ENCODE measurements around the gene STRN.

Gene STRN

DNA sequence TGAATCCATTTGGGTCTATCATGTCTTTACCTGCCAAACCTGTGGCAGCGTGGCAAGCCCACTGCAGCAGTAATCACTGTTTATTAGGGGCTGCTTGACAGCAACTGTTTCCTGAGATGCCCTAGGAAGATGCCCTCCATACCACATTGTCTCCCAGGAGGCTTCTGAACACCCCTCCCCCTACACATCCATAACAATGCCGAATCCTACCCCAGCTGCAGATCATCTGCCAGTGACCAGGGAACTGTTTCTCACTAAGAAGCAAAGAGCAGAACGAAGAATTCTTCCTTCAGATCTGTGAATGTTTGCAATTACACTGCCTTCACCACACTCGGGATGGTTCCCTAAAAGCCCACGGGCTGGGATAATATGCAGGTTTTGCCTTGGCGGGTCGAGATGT is 142.1 kb downstream of the STRN start:
- TF ChIP-seq, protein P1, sequence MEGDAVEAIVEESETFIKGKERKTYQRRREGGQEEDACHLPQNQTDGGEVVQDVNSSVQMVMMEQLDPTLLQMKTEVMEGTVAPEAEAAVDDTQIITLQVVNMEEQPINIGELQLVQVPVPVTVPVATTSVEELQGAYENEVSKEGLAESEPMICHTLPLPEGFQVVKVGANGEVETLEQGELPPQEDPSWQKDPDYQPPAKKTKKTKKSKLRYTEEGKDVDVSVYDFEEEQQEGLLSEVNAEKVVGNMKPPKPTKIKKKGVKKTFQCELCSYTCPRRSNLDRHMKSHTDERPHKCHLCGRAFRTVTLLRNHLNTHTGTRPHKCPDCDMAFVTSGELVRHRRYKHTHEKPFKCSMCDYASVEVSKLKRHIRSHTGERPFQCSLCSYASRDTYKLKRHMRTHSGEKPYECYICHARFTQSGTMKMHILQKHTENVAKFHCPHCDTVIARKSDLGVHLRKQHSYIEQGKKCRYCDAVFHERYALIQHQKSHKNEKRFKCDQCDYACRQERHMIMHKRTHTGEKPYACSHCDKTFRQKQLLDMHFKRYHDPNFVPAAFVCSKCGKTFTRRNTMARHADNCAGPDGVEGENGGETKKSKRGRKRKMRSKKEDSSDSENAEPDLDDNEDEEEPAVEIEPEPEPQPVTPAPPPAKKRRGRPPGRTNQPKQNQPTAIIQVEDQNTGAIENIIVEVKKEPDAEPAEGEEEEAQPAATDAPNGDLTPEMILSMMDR (IDR thresholded peaks at IDR 0.05) = no peak

DNA sequence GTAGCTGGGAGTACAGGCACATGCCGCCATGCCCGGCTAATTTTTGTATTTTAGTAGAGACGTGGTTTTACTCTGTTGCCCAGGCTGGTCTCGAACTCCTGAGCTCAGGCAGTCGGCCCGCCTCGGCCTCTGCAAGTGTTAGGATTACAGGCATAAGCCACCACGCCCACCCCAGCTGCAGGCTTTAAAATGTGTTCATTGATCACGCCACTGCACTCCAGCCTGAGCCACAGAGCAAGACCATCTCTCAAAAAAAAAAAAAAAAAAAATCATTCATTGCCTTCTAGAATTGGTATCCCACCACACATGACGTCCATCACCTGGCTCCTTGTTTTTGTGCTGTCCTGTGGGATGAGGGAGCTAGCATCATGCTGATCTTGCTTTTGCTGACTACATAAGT is 142.5 kb downstream of the STRN start:
- TF ChIP-seq, protein P1 (IDR thresholded peaks at IDR 0.05) = no peak

DNA sequence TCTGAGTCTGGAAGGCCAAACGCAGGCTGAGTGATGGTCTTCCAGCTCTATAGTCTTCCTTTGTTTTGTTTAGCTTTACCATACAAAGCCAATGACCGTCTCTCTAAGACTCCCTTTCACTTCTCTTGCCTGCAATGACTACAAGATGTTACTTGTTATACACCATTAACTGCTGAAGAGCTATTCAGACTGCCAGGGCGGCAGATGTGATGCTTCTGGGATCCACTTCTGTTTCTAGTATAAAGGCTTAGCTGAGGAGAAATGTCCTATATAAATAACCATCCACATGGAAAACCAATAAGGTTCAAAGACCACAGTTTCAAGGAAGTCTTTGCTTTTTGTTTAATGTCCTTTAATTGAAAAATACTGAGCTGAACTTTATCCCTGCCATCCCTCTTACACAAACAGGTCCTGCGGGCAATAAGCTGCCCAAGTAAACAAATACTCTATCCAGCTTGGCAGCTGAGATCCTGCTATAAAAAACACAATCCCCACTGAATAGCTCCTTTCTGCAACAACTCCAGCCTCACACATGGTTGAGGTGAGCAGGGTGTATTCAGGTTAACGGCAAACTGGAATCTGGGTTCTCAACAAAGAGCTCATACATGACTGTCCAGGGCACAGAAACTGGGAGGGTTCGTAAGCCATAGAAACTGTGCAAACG is 145.3 kb downstream of the STRN start:
- TF ChIP-seq, protein P1 (IDR thresholded peaks at IDR 0.05) = no peak

DNA sequence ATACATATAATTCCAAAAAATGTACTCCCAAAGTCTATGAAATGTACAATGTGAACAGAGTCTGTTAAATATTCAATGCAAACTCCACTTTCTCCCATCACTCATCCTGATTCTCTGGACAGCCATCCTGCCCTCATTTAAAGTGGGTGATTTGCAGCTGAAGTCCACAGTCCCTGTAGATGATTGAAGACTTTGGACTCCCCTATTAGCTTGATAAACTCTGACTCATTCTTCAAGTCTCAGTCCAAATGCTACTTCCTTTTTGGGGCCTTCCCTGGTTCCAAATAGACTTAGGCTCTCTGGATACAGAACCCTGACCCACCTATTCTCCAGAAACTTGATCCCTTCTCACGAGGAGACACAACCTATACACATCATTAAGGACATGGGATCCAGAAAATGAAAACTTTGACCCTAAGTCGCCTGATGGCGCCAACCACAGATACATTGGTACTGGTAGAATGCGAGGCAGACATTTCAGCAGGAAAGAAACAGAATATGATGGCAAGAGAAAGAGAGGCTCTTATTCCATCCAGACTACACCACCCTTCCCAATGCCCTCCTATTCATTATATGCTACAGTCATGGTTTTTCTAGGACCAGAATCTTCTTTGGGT is 147.1 kb downstream of the STRN start:
- TF ChIP-seq, protein P1 (IDR thresholded peaks at IDR 0.05) = no peak

DNA sequence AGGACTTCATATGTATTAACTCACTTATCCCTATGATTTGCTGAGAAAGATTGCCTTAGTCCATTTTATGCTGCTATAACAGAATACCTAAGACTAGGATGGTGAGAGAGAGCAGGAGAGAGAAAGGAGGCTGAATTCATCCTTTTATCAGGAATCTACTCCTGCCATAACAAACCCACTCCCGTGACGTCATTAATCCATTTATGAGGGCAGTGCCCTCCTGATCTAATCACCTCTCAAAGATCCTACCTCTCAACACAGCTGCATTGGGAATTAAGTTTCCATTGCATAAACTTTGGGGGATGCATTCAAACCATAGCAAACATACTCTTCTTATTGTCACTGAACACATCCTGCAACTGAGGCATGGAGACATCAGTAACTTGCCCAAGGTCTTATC is 147.8 kb downstream of the STRN start:
- TF ChIP-seq, protein P1 (IDR thresholded peaks at IDR 0.05) = no peak

DNA sequence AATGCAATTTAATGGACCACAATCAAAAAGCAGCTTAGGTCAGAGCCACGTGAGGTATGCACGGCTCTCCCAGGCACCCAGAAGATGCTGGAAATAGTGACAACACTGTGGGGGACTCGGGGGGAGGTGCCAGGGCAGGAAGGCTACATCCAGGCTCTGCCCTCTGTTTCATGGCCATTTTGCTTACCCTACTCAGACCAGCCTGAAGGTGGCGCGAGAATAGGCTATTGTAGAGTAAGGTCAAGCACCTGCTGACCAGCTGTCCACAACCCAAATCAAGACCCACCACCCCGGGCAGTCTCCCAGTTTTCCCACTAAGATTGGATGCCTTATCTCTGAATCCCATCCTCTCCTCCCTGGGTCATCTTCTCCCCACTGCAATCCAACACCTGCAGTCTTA is 154.1 kb downstream of the STRN start:
- TF ChIP-seq, protein P1 (IDR thresholded peaks at IDR 0.05) = no peak

DNA sequence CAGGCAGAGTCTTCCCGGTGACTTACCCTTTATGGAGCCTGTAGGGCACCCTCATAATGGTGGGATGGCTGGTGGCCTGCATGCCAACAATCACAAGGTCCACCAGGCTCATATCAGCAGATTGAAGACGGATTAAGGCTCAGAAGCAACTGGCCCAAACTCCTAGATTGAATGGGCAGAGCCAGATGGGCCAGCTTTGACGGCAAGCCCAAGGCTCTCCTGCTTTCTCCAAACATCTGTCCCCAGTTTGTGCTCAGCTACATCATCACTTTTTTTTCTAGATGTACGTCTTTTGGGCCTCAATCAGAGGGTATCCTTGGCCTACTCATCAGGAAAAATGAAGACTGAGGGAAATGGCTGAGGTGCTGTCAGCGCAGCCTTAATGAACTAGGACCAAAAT is 155.3 kb downstream of the STRN start:
- TF ChIP-seq, protein P1 (IDR thresholded peaks at IDR 0.05) = no peak
